Activated naive CD8-positive, alpha-beta T cell treated with anti-CD3 and anti-CD28 coated beads, Interleukin-2, amount 50 U/mL, for 24 hours (primary cell): ENCODE measurements around the gene HS1BP3.

Experiments used
- ATAC-seq: fragments of 150-1000 bp; cut with Tn5 transposase; one replicate; pipeline ENCODE4 v1.10.0; 2021
- DNase-seq: peaks from one replicate; pipeline ENCODE4 v3.0.0; 2021
- H3K27ac Mint-ChIP-seq: one replicate; pipeline ENCODE4 v1.8.0; 2021; ENCODE audit warnings: mild to moderate bottlenecking, mixed read lengths
- H3K27me3 Mint-ChIP-seq: one replicate; pipeline ENCODE4 v1.8.0; 2021; ENCODE audit warnings: mixed read lengths
- H3K36me3 Mint-ChIP-seq: one replicate; pipeline ENCODE4 v1.8.0; 2021; ENCODE audit warnings: low read depth, mixed read lengths
- H3K4me1 Mint-ChIP-seq: one replicate; pipeline ENCODE4 v1.8.0; 2021; ENCODE audit warnings: mixed read lengths
- H3K4me3 Mint-ChIP-seq: one replicate; pipeline ENCODE4 v1.8.0; 2021; ENCODE audit warnings: mild to moderate bottlenecking, moderate library complexity, mixed read lengths
- H3K9me3 Mint-ChIP-seq: one replicate; pipeline ENCODE4 v1.8.0; 2021; ENCODE audit warnings: mixed read lengths

Gene HS1BP3, protein sequence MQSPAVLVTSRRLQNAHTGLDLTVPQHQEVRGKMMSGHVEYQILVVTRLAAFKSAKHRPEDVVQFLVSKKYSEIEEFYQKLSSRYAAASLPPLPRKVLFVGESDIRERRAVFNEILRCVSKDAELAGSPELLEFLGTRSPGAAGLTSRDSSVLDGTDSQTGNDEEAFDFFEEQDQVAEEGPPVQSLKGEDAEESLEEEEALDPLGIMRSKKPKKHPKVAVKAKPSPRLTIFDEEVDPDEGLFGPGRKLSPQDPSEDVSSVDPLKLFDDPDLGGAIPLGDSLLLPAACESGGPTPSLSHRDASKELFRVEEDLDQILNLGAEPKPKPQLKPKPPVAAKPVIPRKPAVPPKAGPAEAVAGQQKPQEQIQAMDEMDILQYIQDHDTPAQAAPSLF

DNA sequence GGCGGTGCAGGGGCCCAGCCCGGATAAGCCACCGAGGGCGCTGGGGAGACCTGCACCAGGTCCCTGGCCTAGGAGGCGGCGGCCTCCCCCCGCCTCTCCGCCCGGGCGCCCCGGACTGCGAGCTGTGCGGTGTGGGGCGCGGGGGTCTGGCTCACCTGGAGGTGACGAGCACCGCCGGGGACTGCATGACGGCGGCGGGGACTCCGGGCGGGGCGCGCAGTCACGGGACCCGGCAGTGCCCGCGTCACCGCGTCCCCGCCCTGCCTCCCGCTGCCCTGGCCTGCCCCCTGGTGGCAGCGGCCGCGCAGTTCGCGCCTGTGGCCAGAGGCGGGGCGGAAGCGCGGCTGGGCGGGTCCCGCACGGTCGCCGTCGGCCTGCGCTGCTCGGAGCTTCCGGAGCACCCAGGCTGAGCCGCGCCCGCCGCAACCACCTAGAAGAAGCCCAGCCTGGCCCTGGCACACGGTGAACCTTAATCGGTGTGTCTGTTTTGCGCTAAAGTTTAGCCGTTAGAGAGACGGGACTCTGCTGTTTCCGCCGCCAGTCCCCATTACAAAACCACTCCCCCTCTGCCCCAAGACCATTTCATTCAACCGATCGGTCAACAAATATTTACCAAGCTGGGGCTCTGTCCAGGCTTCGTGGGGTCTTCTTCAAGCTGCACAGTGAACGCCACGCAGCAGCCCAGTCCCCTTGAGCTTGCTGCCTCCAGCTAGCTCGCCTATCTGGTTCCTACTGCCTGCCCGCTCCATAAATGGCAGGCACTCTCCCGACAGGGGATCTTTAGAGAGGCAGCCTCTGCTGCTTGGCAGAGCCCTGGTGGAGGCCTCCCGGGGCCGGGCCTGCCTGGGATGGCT lies at the start of gene HS1BP3:
Gene HS1BP3, minus strand, starts transcription at position 222 of the 854 bp plus-strand sequence. Its CDS starts 35 bp downstream, at position 187.
- H3K4me3 Mint-ChIP-seq, result peak within 1 kb of the TSS; percentile 81
- DNase-seq, result peak; percentile 89
- no peaks in the 10 kb centered on the region for H3K9me3 Mint-ChIP-seq
- no peaks in the 10 kb centered on the region for H3K36me3 Mint-ChIP-seq
- H3K4me1 Mint-ChIP-seq, result peaks cover 32% of the 10 kb centered on the region
- H3K27me3 Mint-ChIP-seq, result no peaks in the 10 kb centered on the region
- ATAC-seq, result peak; percentile 96
- peak within 1 kb of the TSS; percentile 81 for H3K27ac Mint-ChIP-seq

DNA sequence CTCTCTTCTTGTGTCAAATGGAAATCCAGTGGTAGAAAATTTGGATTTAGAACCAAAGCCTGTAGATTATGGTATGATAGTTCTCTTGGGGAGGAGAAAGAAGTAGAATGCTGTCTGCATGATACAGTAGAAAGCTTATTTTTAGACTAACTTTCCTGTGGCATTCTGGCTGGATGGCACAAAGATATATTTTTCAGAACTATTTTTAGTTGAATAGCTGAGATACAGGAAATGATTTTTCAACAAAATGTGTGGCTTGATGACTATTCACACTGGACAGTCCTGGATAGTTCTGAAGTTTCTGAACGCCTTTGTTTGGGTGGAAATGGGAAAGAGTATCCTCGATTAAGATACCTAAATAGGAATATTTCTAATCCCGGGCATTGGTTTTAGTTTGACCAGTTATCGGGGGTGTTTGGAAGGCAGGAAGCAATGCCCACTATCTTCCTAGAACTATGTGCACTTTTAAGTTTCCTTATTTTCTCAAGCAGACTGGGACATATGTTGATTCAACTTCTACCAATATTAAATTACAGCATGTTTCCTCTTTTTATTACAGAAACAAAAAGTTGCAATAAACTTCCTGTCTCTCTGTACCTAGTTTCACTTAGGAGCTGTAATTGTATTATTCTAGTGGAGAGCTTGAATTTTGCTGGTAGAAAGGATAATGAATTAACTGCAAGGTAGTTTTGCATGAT lies 48.2 kb upstream of the HS1BP3 start:
- no peak for ATAC-seq
- H3K9me3 Mint-ChIP-seq, result no peaks in the 10 kb centered on the region
- H3K27ac Mint-ChIP-seq, result no peak overlapping the region
- no peaks in the 10 kb centered on the region for H3K27me3 Mint-ChIP-seq
- H3K4me1 Mint-ChIP-seq, result peaks cover 12% of the 10 kb centered on the region
- DNase-seq, result no peak
- H3K4me3 Mint-ChIP-seq, result no peak overlapping the region
- peaks cover 9% of the 10 kb centered on the region for H3K36me3 Mint-ChIP-seq

DNA sequence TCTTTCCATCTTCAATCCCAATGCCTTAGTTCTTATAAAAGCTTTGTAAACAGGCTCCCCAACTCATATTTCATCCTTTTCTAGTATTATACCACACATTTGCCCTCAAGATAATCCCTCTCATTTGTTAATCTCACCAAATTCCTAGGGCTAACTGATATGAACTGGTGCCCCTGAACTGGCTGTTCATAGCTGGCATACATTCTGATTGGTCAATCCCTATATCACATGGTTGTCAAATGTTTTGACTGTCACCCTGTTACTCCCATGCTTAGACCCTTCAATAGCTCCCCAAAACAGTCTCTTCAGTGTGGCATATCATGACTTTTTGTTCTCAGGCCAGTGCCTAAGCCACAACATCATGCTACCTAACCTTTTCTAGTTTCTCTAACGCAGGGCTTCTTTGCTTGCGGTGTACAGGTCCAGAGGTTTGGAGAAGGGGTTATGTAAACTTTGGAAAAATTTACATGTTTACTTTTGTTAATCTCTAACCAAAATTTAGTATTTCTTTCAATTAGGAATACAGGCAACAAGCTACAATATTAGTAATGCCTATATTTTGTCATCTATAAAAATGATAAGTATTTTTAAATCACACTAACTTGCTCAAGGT lies 46.5 kb upstream of the HS1BP3 start:
- ATAC-seq (no peak), DNase-seq (no peak)
- Mint-ChIP-seq H3K36me3 (peaks cover 9% of the 10 kb centered on the region), H3K9me3 (no peaks in the 10 kb centered on the region), H3K4me1 (peaks cover 12% of the 10 kb centered on the region), H3K27ac (no peak overlapping the region), H3K27me3 (no peaks in the 10 kb centered on the region), H3K4me3 (no peak overlapping the region)

DNA sequence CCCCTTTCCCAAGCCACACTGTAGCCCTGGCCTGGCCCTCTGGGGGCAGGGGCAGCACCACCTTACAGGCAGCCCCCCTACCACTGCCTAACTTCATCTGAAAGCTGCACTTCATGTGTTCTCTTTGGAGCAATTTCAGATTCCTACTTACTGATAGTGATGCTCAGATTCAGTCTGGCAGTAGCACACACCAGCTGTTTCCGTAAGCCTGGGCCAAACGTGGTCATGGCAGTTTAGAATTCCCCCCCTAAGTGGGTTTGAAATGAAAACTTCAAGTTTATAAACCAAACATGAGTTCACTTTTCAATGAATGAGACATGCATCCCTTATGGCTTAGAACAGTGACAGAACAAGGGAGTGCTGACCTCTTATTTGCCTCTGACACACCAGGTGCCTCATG lies 45.5 kb upstream of the HS1BP3 start:
- ATAC-seq (no peak), DNase-seq (no peak)
- H3K36me3 Mint-ChIP-seq, result peaks cover 13% of the 10 kb centered on the region
- H3K9me3 Mint-ChIP-seq, result no peaks in the 10 kb centered on the region
- no peaks in the 10 kb centered on the region for H3K27me3 Mint-ChIP-seq
- no peak overlapping the region for H3K27ac Mint-ChIP-seq
- H3K4me1 Mint-ChIP-seq, result peaks cover 12% of the 10 kb centered on the region
- H3K4me3 Mint-ChIP-seq, result no peak overlapping the region

DNA sequence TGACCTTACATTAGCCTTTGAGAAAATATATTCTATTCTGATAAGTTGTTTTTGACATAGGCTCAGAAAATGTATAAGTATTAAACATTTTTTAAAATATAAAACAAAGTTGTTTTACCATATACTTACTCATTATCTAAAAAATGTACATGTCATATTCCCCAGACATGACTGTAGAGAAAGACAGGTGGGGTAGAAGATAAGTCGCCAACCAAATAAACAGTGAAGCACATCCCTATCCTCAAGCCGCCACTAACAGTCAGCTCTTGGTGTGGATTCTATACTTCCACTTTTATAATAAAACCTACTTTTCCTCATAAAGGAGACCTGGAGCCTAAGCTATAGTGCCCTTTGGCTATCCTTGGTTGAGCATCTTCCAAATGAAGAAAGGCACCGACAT lies 42.4 kb upstream of the HS1BP3 start:
- peaks cover 21% of the 10 kb centered on the region for H3K36me3 Mint-ChIP-seq
- ATAC-seq, result no peak
- H3K4me3 Mint-ChIP-seq, result no peak overlapping the region

DNA sequence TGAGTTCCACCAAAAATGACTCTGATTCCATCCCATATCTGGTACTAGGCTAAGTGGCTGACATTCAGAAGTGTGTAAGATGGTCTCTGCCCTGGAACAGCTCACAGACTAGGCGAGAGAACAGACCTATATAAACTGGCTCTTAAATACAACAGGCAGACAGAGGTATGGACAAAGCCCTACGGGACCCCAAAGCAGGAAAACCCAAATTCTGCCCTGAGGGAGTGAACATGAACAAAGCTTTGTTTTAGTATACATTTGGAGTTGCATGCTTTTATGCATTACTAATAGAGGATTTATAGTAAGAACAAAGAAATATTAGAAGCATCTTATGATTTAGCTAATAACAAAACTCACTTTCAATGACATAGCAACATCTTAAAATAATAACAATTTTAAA lies 41.2 kb upstream of the HS1BP3 start:
- Mint-ChIP-seq H3K27me3 (no peaks in the 10 kb centered on the region), H3K4me1 (no peaks in the 10 kb centered on the region), H3K9me3 (no peaks in the 10 kb centered on the region), H3K4me3 (no peak overlapping the region), H3K36me3 (peaks cover 25% of the 10 kb centered on the region), H3K27ac (no peak overlapping the region)
- DNase-seq (no peak), ATAC-seq (no peak)

More for the DNA sequence above, 42.4 kb upstream of the HS1BP3 start:
- H3K9me3 Mint-ChIP-seq, result no peaks in the 10 kb centered on the region
- H3K27ac Mint-ChIP-seq, result no peak overlapping the region
- no peak for DNase-seq
- no peaks in the 10 kb centered on the region for H3K4me1 Mint-ChIP-seq
- H3K27me3 Mint-ChIP-seq, result no peaks in the 10 kb centered on the region

DNA sequence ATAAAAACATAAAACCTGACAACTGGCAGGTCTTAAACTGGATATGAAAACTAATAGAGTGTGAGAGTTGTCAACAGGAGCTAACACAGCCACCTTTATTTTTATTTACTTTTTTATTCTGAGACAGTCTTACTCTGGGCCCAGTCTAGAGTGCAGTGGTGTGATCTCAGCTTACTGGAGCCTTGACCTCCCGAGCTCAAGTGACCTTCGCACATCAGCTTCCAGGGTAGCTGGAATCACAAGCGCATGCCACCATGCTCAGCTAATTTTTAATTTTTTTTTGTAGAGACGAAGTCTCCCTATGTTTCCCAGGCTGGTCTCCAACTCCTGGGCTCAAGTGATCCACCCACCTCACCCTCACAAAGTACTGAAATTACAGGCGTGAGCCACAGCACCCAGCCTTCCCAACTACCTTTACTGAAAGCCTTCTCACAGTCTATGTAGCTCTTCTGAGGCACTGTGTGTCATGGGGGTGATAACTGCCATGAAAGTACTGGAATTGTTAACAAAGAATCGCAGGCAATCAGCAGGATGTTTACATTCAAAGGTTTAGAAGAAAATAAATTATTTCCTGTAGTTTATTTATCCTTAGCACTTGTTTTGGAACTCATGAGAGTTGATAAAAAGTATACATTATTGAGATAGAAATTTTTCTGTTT lies 40.3 kb upstream of the HS1BP3 start:
- no peak for DNase-seq
- Mint-ChIP-seq H3K4me3 (no peak overlapping the region), H3K4me1 (no peaks in the 10 kb centered on the region), H3K27me3 (no peaks in the 10 kb centered on the region), H3K27ac (no peak overlapping the region), H3K36me3 (peaks cover 33% of the 10 kb centered on the region), H3K9me3 (no peaks in the 10 kb centered on the region)
- ATAC-seq, result no peak

DNA sequence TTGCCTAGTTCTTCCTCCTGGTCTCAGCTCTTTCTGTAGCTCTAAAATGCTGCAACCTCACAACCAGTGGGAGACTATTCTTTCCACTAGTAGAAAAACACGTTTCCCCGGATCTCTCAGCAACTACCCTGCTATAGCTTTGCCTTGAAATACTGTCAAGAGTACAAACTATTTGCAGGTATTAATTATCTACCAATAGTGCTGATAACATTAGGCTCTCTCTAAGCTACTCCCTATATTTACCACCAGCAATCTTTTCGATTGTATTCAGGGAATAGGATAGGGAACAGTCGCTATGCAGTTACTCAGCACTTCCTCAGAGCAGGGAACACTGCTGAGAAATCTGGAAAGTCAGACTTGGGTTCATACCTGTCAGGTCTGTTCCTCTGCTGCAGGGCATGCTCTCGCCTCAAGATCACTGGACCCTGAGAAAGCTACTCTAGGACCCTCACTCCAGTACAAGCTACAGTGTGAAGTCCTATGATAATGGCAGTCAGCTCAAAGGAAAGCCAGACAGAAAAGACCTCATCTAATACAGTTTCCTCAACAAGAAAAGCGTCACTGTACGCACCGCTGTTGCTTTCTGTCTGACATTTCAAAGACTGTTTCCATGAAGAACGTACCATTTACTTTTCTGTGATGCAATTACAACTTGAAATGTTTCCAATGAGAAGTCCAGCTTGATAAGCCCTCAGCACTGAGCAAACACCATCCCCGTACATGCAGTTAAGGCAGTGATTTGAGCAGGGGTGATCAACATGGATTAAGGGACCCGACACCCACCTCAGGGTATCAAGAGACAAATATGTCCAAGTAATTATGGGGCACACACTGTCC lies 38.7 kb upstream of the HS1BP3 start:
- Mint-ChIP-seq H3K27me3 (no peaks in the 10 kb centered on the region), H3K9me3 (no peaks in the 10 kb centered on the region), H3K27ac (no peak overlapping the region), H3K36me3 (peaks cover 40% of the 10 kb centered on the region), H3K4me1 (no peaks in the 10 kb centered on the region), H3K4me3 (no peak overlapping the region)
- no peak for ATAC-seq
- no peak for DNase-seq

DNA sequence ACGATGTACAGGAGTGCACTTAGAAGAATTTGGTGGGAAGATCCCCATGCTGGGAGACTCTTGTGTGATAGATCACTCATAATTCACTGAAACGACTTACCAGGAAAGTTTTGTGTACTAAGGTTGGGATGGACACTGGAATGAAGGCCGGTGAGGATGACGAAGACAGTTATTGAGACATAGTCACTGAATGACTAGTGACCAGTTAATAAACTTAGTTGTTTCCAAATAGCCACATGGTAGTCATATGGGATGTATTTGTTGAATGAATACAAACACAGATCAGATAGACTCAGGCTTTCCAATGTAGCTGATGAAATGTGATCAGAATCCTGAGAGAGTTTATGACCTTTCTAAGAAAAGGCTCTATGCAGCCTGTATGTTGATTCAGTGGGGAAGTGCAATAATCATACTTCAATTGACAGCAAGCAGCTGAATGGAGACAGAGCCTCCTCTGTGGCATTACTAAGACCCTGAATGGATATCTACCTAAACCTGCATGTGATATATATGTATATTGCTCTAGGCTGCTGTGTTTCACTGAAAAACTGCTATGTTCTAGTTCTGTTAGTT lies 36.4 kb upstream of the HS1BP3 start:
- ATAC-seq, result no peak
- no peak for DNase-seq
- Mint-ChIP-seq H3K27ac (no peak overlapping the region), H3K4me3 (no peak overlapping the region), H3K36me3 (peaks cover 42% of the 10 kb centered on the region), H3K27me3 (no peaks in the 10 kb centered on the region), H3K4me1 (no peaks in the 10 kb centered on the region), H3K9me3 (no peaks in the 10 kb centered on the region)

DNA sequence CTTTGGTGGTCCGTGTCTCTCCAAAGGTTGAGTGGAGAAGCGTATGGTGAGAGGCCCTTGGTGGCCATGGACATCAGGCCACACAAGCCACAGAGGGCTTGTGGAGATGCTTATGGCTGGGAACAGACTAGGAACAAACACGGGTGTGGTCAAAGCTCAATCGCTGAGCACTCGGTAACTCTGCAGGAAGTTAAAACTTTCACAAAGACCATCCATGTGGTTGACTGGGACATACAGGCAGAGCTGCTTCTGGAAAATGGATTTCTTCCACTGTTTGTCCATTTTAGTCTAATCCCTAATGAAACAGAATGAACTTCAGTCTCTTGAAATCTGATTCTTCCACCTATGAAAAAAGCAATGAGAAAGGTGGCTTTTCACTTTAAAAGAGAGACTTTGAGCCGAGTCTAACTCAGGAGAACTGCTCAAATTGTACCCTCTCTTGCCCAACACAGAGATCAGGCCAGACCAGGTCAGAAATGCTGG lies 33.7 kb upstream of the HS1BP3 start:
- Mint-ChIP-seq H3K9me3 (no peaks in the 10 kb centered on the region), H3K27ac (no peak overlapping the region), H3K36me3 (peaks cover 33% of the 10 kb centered on the region), H3K4me1 (no peaks in the 10 kb centered on the region), H3K4me3 (no peak overlapping the region), H3K27me3 (no peaks in the 10 kb centered on the region)
- ATAC-seq (no peak), DNase-seq (no peak)

DNA sequence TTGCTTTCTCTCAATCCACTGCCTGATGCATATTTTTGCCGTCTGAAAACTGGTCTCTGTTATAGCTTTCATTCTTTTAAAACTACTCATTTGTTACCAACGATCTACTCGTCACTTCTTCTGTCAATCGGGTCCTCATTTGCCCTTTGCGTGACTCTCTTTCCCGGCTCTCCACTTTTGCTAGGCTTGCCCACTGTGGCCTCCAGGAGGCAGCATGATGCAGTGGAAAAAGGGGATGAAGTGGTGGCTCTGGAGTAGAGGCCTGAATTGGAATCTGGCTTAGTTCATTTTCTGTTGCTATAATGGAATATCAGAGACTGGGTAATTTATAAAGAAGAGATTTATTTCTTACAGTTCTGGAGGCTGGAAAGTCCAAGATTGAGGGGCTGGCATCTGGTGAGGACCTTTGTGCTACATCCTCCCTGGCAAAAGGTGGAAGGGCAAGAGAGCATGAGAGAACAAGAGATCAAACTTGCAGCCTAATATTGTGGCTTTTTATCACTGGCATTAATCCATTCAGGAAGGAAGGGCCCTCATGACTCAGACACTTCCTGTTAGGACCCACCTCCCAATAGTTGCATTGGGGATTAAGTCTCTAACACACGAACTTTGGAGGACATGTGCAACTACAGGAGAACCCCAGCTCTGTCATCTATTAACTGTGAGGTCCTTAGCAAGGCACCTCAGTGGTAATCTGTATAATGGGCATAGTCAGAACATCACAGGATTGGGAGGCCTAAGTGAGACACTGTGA lies 31.4 kb upstream of the HS1BP3 start:
- peaks cover 22% of the 10 kb centered on the region for H3K36me3 Mint-ChIP-seq
- no peak for DNase-seq
- H3K27ac Mint-ChIP-seq, result no peak overlapping the region

DNA sequence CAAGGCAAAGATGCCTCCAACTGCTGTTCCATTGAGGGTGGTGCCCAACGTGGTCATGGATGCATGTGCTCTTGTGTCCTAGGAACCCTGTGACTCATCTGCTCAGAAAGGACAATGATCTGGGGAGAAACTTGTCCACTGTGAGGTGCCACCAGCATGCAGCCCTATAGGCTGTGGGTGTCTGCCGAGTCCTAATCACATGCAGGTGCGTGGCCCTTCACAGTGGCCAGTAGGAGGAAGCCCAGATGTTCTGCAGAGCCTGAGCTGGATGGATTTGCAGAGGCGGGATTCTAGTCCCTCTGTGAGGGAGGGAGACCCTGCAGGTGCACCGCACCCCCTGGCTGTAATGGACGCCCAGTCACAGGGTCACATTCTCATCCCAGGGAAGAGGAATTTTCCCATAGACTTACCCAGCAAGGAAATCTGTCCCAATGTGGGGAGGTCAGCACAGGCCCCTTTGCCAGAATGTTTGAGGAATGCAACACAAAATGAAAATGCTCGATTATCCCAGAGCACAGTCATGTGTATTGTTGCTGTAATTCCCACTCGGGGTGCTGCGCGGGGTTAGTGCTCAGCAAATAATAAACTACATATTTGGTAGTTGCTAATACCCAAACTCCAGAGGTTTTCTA lies 30.0 kb upstream of the HS1BP3 start:
- Mint-ChIP-seq H3K4me1 (peaks cover 5% of the 10 kb centered on the region), H3K4me3 (no peak overlapping the region), H3K27ac (no peak overlapping the region), H3K9me3 (no peaks in the 10 kb centered on the region), H3K27me3 (no peaks in the 10 kb centered on the region), H3K36me3 (peaks cover 10% of the 10 kb centered on the region)
- no peak for DNase-seq
- ATAC-seq, result no peak

More for the DNA sequence above, 31.4 kb upstream of the HS1BP3 start:
- Mint-ChIP-seq H3K27me3 (no peaks in the 10 kb centered on the region), H3K9me3 (no peaks in the 10 kb centered on the region), H3K4me1 (no peaks in the 10 kb centered on the region), H3K4me3 (no peak overlapping the region)
- no peak for ATAC-seq
